HG02852 (cell line): ENCODE measurements around the gene CHST11.
"Not testable (repeated sequence)": the region's sequence is repeated elsewhere in the genome, so short reads cannot be mapped to it uniquely, and the experiment has no call there.

Source experiments
- ATAC-seq: cut with Tn5 transposase; IDR thresholded peaks from one replicate; pipeline ENCODE4 v1.9.1; 2021; ENCODE audit warnings: mild to moderate bottlenecking, moderate library complexity; ENCODE audit not compliant: unreplicated experiment

CHST11 gene

DNA sequence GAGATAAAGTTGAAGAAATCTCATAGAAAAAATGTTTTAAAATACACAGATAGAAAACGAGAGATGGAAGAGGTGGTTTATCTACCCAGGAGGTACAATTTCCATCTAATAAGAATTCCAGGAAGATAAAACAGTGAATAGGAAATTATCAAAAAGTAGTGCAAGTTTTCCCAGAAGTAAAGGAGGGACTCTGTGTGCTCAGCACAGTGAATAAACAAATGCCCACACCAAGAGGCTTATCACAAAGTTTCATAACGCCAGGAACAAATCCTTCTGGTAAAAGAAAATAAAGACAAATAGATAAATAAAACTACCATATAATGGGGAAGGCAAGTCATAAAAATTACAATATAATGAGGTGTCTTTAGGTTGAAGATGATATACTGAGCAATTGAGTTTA lies 322.4 kb downstream of the CHST11 start:
- ATAC-seq, result no peak

DNA sequence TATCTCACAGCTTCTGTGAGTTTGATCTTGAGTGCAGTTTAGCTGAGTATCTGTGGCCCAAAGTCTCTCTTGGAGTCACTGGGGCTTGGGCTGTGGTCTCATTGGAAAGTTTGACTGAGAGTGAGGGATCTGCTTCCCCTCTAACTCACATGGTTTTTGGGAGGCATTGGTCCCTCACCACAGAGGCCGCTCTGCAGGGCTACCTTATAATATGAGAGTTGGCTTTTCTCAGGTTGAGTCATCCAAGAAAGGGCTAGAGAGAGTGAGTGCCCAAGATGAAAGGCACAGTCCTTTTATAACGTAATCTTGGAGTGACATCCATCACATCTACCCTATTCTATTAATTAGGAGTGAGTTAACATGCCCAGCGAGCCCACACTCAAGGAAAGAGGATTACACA lies 325.5 kb downstream of the CHST11 start:
- no peak for ATAC-seq

DNA sequence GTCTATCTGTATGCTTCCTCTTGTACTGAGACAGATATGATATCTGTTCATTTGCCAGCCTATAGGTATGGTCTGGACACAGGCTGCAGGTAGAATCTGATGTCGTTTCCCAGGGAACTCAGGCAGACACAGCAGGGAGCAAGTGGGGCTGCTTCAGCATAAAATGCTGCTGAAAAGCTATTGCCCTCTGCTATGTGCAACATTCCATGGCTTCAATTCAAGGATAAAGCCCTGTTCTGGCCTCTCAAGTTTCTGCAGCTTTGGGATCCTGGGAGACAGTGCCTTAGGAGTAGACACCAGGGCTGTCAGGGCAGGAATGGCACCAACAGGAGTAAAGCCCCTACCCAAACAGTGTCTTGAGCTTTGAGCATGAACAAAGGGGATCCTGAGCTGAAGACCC lies 327.8 kb downstream of the CHST11 start:
- no peak for ATAC-seq

DNA sequence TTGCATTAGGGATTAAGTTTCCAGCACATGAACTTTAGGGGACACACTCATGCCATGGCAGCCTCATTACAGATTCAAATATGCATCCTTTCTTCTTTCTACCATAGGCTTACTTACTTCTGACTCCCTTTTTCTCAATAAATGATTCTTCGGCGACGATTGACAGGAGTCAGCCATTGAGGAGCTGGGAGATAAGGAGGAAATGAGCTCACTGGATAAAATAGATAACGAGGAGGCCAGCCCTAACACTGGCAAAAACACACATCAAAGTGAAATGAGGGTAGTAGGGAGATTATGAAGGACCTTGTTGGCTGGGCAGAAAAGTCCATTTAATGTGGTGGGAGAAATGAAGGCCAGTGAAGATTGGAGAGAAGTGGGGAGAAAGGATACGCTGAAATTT lies 329.1 kb downstream of the CHST11 start:
- ATAC-seq, result no peak

DNA sequence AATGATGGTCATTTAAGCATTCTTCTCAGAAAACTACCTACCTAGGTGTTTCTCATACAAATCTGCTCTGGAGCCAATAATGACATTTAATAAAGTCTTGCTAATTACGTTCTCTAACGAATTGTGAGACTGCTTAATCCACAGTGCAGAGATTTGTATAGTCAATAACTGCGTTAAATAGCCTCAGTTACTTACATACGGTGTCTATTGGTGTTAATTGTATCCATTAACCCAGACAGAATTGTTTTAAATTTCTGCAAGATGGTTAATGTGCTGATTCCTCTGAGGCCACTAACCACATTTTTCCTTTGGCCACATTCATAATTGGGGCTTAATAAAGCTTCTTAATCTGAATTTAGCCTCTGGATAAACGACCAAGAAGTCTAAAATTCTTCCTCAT lies 329.6 kb downstream of the CHST11 start:
- no peak for ATAC-seq

DNA sequence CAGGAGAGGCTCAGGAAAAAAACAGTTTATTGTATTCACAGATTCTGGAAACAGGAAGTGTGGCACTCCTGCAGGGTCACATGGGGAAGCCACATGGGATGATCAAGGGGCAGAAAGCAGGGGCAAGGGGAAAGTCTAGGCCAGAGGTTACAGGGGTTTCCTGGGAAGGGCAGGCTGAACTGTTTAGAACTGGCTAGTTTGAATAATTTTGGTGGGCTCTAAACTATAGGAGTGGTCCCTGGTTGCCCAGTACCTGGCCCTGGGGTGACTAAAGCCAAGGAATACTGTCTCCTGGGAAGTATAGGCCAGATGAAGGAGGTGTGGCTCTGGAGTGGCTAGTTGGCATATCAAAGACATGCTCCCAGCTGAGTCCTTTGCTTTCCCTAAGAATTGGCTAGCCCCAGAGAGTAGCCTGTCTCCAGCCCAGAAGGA lies 332.1 kb downstream of the CHST11 start:
- no peak for ATAC-seq

DNA sequence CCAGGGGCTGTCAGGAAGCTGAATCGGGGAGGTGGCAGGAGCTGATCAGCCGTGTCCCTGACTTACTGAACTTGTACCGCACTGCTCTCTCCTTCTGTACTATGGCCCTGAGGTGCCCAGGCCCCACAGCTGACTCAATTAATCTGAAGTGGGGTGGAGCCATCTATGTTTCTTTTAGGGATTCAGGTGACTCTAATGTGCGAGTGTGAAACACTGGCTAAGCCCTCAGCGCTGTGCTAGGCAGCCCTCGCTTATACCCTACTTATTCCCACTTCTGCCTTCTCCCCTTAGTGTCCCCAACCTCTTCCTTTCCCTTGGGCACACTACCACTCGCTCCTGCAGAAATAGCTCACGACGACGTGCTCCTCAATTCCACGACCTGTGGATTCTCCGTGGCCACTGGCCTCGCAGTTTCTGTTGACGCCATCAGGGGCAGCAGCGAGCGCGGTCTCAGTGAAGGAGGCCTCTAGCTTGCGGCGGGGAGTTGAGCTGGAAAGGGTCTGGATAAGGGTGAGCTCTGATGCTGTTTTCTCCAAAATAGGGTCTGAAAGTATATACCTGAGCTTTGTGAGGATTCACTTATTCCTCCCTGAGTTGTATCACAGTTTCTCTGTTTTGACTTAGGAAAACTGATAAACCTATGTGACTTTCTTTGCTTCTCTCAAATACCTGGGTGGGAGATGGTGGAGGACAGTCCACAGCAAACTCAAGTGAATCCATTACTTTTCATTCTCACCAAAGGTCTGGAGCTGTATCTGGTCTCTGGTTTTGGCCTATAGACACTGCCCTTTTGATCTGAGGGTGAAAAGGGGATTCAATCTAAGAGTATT lies 333.8 kb downstream of the CHST11 start:
- no peak for ATAC-seq

DNA sequence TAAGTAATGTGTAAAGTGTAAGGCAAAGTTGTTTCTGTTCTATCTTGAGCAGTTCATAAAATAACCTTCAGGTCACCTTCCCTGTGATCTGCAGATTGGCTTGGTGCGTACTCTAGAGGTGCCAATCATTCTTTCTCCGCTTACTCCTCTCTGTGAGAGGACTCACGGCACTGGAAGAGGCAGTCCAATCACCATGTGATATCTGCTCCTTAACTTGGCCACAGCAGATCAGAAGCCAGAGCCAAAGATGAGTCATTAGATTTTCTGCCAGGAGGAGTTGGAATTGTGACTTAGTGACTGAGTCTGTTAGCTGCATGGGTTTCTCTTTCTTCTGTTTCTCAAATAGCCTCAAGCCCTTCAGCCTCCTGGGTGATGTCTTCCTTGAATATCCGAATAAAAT lies 335.8 kb downstream of the CHST11 start:
- ATAC-seq, result no peak

DNA sequence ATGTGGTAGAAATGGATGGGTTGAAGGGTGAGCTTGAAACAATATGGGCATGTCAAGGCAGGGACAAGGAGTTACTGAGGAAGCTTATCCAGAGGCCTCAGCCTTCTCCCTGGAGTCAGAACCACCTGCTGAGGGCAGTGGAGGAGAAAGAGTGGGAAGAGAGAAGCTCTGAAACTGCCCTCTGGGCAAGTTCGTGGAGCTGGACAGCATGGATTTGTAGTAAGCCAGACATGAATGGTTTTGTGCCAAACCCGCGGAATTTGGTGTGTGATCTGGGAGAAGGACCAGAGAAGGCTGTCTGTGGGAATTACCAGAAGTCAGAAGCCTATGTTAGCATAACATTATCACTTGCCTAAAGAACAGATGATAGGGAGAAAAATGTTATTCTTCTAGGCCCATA lies 336.5 kb downstream of the CHST11 start:
- ATAC-seq, result no peak

DNA sequence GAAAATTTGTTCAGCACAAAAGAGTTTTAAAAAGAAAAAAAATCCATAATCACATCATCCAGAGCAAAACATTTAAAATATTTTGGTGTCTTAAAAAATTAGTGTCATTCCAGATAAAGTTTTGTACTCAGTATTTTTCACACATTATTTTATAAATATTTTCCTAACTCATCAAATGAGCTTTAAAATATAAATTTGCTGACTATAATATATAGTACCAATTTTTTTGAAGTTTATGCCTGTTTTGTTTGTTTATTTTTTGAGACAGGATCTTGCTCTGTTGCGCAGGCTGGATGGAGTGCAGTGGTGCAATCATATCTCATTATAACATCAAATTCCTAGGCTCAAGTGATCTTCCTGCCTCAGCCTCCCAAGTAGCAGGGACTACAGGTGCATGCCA lies 337.2 kb downstream of the CHST11 start:
- ATAC-seq, result no peak

DNA sequence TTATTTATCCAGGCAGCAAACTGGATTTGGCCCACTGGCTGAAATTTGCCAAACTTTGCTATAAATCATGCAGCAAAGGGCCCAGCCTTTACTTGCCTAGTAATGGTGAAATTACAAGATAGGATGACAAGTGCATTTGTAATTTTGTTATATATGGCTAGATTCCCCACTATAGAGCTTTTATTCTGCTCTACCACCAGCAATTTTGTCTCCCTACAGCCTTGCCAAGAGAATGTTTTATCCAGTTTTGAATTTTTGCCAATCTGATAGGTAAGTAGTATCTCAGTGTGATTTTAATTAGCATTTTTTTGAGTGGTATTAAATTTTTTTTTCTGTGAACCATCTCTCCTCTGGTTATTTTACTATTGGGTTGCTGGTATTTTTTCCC lies 339.7 kb downstream of the CHST11 start:
- no peak for ATAC-seq

DNA sequence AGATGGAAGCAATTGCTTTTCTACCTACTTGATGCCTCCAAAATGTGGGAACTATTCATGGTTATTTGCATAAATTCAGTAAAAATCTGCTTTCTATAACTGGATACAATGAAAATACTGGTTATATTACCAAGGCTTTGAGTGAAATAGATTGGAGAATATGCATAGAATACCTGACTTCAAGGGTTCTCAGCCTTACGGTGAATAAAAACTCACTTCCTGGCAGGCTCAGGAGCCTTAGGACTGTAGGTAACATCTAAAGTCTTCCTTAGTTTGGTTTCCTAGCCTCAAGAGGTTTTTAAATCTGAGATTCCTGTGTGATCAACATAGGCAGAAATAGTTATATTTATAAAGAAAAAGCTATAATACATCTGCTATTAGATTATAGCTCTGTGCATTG lies 342.7 kb downstream of the CHST11 start:
- ATAC-seq, result no peak

DNA sequence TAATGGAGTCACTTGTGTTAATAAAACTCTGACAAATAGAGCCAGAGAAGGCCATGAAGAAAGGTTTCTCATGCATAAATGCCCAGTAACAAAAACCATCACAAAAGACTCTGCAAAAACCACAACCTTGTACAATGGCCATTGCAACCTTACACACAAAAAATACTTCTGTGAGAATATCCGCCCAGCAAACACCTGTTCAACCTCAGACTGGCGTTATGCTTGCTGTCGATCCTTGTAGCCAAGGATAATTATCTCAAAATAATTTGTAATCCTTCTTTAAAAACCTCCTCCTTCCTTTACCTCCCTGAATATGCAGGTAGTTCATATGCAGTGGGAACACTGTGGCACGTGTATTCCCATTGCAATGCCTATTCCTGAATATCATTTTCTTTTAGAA lies 344.3 kb downstream of the CHST11 start:
- ATAC-seq, result no peak

DNA sequence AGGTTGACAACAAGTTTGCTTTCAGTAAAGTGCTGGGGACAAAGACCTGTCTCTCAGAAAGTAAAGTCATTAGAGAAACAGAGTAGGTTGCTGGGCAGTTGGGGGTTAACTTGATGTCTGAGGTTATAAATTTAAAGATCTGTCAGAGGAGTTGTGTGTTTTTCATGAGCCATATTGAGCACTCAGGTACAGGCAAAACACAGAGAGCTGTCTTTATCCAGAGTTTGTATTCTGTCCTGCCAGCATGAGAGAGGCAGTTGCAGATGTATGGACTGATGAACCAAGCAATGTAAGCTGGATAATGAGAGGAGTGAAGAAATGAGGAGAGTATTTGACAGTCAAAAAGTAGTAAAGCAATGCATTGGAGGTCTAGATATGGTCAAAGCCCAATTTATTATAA lies 344.7 kb downstream of the CHST11 start:
- ATAC-seq, result no peak

DNA sequence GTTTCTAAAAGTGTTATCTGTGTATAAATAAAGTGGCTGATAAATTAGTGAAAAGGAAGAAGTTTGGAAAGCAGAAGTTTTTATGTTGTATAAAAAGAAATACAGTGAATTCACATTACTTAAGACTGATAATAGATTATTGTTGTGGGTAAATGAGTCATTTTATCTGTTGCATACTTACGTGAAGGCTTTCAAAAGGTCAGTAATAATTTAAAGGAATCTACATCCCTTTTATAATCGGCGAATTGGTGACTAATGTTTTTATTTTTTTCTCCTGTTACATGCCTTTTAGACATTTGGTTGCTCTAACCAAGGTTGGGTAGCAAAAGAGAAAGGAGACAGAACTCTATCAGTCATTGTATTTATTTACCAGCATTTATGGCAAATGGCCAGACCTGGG lies 345.5 kb downstream of the CHST11 start:
- no peak for ATAC-seq

DNA sequence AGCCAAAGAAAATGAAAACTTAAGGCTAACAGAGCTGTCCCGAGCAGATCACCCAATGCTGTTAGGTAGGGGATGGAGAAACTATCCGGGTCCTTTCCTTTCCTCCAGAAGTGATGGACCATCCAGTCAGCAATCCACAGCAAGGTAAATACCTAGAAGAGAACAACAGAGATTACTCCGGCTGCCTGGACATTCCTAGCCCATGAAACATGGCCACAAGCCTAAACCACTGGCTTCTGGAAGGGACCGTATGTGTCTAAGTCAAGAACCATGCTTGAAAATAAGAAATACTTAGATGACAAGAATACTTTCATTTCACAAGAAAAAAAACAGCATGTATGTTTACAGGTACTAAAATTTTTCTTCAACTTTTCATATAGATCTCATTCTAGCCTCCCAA lies 348.4 kb downstream of the CHST11 start:
- ATAC-seq, result no peak

DNA sequence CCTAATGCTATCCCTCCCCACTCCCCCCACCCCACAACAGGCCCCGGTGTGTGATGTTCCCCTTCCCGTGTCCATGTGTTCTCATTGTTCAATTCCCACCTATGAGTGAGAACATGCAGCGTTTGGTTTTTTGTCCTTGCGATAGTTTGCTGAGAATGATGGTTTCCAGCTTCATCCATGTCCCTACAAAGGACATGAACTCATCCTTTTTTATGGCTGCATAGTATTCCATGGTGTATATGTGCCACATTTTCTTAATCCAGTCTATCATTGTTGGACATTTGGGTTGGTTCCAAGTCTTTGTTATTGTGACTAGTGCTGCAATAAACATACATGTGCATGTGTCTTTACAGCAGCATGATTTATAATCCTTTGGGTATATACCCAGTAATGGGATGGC lies 349.4 kb downstream of the CHST11 start:
- ATAC-seq, result not testable (repeated sequence)

DNA sequence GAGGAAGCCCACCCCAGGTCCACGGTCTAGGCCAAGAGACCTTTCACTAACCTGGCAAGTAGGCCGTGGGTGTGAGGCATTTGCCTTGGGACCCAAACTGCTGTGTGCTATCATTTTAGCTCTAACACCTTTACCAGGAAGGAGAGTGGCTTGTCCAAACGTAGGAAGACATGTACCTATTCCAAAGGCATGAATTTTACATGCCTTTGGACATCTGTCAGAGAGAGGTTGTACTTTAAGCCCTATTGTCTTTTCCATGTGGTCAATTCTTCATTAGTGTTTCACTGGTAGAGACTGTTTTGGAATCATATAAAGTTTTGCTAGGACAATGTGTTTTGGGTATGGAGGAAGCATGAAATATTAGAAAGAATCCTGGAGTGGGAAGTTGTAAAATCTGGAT lies 352.5 kb downstream of the CHST11 start:
- ATAC-seq, result no peak

DNA sequence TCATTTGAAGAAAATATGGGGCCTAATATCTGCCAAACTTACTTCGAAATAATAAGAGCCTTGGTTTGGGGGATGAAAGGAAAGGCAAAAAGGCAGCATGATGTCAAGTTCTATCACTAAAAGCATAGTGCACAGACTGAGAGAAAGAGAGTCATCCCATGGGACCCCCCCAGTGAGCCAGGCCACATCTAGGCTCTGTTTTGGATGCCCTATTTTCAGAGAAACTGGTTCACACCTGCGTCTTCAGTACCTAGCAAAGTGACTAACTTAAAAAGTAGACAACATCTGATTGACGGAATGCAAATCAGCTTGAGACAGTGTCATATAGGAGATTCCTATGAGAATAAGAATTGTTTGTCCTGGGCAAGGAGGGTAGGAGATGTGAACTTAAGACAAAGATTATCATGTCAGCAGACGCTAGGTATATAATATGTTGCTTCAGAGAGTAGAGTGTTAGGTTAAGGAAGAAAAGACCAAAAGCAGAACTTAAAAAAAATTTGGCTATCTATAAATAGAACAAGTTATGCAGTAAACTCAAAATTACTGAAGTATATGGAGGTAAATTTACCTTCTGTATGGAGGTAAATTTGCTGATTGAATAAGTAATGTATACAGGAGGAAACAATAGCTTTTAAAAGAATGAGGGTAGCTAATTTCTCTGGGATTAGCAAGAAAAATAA lies 353.1 kb downstream of the CHST11 start:
- ATAC-seq, result no peak
